Gastroesophageal sphincter (tissue), 4 donors: ENCODE measurements around the gene RAPGEF1. TPM values are rescaled to one million over a fixed set of nuclear protein-coding genes. Genes with fewer than 3 reads are reported as not detected.
A peak's percentile ranks its signal among the peaks of the same experiment; 100 is the strongest.

Experiments used
- ATAC-seq: fragments of 150-250 bp; one replicate; pipeline ENCODE4 v1.9.1; 2016; ENCODE audit warnings: mild to moderate bottlenecking, moderate library complexity
- H3K27ac ChIP-seq, 4 donors: fragments of 200-600 bp; sonication (generic) in 3 of 4; 1 replicate in 3 of 4; 2 replicates in 1 of 4; pipeline ENCODE4 v1.5.1; 2016 to 2019
- H3K27me3 ChIP-seq: fragments of 200-600 bp; sonication (generic); one replicate; pipeline ENCODE4 v1.5.1; 2019
- H3K36me3 ChIP-seq, 2 donors: fragments of 200-600 bp; sonication (generic); one replicate each; pipeline ENCODE4 v1.5.1; 2019; ENCODE audit warnings: control low read depth in 1 of 2
- H3K4me1 ChIP-seq, 3 donors: fragments of 200-600 bp; sonication (generic); 1 replicate in 2 of 3; 2 replicates in 1 of 3; pipeline ENCODE4 v1.5.1; 2016 to 2019; ENCODE audit warnings: control low read depth in 2 of 3
- H3K4me3 ChIP-seq, 2 donors: fragments of 200-600 bp; sonication (generic); one replicate each; pipeline ENCODE4 v1.5.1; 2019; ENCODE audit warnings: mild to moderate bottlenecking in 1 of 2, moderate library complexity in 1 of 2
- H3K9me3 ChIP-seq, 3 donors: fragments of 200-600 bp; sonication (generic); one replicate each; pipeline ENCODE4 v1.5.1; 2017 to 2019; ENCODE audit warnings: control low read depth in 2 of 3
- EP300 ChIP-seq: sonication (generic); formaldehyde crosslinking; IDR thresholded peaks from one replicate; pipeline ENCODE4 v1.6.1; 2017; ENCODE audit warnings: antibody characterized with exemption, mild to moderate bottlenecking
- POLR2A ChIP-seq, 2 donors: fragments of 450-650 bp; IDR thresholded peaks; one replicate each; pipeline ENCODE4 v1.6.1; 2017; ENCODE audit warnings: antibody characterized with exemption in 2 of 2, mild to moderate bottlenecking in 2 of 2, moderate library complexity in 1 of 2
- POLR2AphosphoS5 ChIP-seq: sonication (generic); formaldehyde crosslinking; IDR thresholded peaks from one replicate; pipeline ENCODE4 v1.6.1; 2017; ENCODE audit warnings: antibody characterized with exemption
- WGBS, 2 donors: methylation state at CpG; one replicate each; pipeline ENCODE4 v1.1.5; 2018; ENCODE audit warnings: low coverage in 1 of 2; 5-methylcytosine and 5-hydroxymethylcytosine counted together
- total RNA-seq, 4 donors: library from RNA; depleted of rRNA; stranded (reverse); fragments of >200 nt; gene quantifications; one replicate each; pipeline ENCODE4 v1.1.0, GENCODE V29; 2016
- TF ChIP-seq, protein P1 (sequence below), 4 experiments: fragments of 200-600 bp in 2 of 4; fragments of 450-650 bp in 2 of 4; sonication (generic) in 1 of 4; IDR thresholded peaks; one replicate each; pipeline ENCODE4 v1.5.1; 2017 to 2019; ENCODE audit warnings: antibody characterized with exemption in 4 of 4, mild to moderate bottlenecking in 2 of 4, moderate library complexity in 2 of 4

Gene RAPGEF1
- total RNA-seq, 4 donors from 2014 or later, result 47.5 to 162 (median 77.6) TPM

DNA sequence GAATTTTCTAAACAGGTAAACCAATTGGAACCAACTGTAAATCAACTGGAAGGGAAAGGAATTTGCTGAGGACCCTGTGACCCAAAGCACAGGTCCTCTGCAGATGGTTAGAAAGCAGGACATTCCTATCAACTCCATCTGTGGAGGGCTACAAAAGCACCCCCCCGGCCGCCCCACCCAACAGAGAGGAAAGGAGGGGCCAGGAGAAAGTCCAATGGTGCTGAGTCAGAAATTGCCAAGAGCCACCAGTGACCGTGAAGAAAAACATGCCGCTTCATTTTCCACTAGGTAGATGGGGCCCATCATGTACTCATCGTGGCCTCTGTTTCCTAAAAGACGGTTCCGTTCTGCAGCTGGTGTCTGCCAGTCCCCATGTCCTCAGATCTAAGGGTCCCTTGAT, 66.3 kb downstream of the RAPGEF1 start:
- no peak for ATAC-seq
- no peaks in the 10 kb centered on the region for H3K36me3 ChIP-seq
- H3K9me3 ChIP-seq, result no peaks in the 10 kb centered on the region
- WGBS, 2 donors, result 71 to 86% methylated on average over 5 to 7 of the region's 7 CpGs
- H3K27me3 ChIP-seq, result no peaks in the 10 kb centered on the region
- no peak for TF ChIP-seq POLR2AphosphoS5
- TF ChIP-seq, protein P1, sequence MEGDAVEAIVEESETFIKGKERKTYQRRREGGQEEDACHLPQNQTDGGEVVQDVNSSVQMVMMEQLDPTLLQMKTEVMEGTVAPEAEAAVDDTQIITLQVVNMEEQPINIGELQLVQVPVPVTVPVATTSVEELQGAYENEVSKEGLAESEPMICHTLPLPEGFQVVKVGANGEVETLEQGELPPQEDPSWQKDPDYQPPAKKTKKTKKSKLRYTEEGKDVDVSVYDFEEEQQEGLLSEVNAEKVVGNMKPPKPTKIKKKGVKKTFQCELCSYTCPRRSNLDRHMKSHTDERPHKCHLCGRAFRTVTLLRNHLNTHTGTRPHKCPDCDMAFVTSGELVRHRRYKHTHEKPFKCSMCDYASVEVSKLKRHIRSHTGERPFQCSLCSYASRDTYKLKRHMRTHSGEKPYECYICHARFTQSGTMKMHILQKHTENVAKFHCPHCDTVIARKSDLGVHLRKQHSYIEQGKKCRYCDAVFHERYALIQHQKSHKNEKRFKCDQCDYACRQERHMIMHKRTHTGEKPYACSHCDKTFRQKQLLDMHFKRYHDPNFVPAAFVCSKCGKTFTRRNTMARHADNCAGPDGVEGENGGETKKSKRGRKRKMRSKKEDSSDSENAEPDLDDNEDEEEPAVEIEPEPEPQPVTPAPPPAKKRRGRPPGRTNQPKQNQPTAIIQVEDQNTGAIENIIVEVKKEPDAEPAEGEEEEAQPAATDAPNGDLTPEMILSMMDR (IDR thresholded peaks at IDR 0.05), result no peak
- no peak for TF ChIP-seq POLR2A (IDR thresholded peaks at IDR 0.05)
- peak overlapping the region in 2 of 4 donors; percentile 42 to 82 for H3K27ac ChIP-seq
- no peak overlapping the region for H3K4me3 ChIP-seq
- peaks cover 17 to 100% (median 70%) of the 10 kb centered on the region in 3 donors for H3K4me1 ChIP-seq

DNA sequence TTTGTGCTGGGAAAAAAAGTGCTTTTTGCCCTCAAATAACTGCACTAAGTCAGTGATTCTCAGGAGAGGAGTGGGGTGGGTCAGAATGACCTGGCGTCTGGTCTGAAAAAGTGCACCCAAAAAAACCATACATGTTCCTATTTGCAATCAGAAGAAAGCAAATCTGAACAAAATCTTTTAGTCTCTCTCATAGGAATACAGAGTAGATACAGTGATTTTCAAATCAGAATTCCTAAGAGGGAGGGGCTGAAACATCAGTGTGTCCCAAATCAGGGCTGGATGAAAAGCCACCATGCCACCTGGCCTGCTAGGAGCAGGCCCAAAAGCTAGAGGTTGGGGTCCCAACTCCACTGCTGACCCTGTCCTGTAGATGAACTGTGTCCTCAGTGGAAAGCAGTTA, 66.8 kb downstream of the RAPGEF1 start:
- Histone ChIP-seq H3K27ac (peak overlapping the region in 3 of 4 donors; percentile 42 to 82 (median 42)), H3K9me3 (no peaks in the 10 kb centered on the region), H3K4me3 (no peak overlapping the region), H3K27me3 (no peaks in the 10 kb centered on the region), H3K4me1 (peaks cover 15 to 100% (median 73%) of the 10 kb centered on the region in 3 donors), H3K36me3 (no peaks in the 10 kb centered on the region)
- WGBS, 2 donors, result no CpG with 5 or more reads among the region's 1 CpG
- TF ChIP-seq POLR2A (IDR thresholded peaks at IDR 0.05) (no peak), EP300 (no peak), POLR2AphosphoS5 (no peak)
- TF ChIP-seq, protein P1 (IDR thresholded peaks at IDR 0.05), result no peak
- ATAC-seq, result no peak

DNA sequence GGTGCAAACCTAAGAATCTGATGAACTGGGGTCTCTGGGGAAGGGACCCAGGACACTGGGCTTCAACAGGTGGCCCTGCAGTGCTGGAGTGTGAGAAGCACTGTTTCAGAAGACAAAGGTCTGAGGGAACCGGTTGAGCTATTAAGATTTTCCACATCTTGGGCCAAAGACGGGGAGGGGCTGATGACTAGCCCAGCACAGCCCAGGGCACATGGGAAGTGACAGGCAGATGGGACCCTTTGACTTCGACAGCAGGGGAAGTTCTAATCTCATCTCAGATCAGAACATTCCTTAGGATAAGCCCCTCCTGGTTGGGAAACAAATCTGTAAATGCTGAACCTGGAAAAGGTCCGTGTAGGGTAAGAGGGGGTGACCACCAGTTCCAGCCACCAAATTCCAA, 67.4 kb downstream of the RAPGEF1 start:
- Histone ChIP-seq H3K9me3 (no peaks in the 10 kb centered on the region), H3K27me3 (no peaks in the 10 kb centered on the region), H3K27ac (peak overlapping the region in 3 of 4 donors; percentile 42 to 82 (median 42)), H3K4me3 (no peak overlapping the region), H3K36me3 (no peaks in the 10 kb centered on the region), H3K4me1 (peaks cover 9 to 100% (median 70%) of the 10 kb centered on the region in 3 donors)
- 47 to 83% methylated on average over 1 to 4 of the region's 4 CpGs for WGBS, 2 donors
- TF ChIP-seq EP300, result no peak
- TF ChIP-seq, protein P1 (IDR thresholded peaks at IDR 0.05), result no peak
- TF ChIP-seq POLR2A (IDR thresholded peaks at IDR 0.05), result no peak
- TF ChIP-seq POLR2AphosphoS5, result no peak
- no peak for ATAC-seq

DNA sequence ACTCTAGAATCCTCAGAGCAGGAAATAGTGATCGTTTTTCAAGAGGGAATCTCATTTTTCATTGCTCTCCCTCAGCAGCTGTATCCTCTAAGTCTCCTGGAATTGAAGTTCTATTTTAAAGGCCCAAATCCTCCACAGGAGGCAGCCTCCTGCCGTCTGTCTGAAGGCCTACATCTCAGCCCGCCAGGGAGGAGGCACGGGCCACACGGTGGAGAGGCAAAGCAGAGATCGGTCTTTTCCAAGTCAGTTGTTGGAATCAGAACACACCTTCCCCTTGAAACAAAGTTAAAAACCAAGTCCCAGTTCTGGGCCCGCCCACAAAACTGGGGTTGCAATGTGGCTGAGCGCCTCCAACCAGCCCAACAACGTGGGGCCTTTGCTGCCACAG, 68.7 kb downstream of the RAPGEF1 start:
- 70% methylated on average over 5 of the region's 9 CpGs; no CpG with 5 or more reads in 1 of the 2 donors for WGBS, 2 donors
- H3K4me1 ChIP-seq, result peaks cover 0 to 95% (median 59%) of the 10 kb centered on the region in 3 donors
- no peaks in the 10 kb centered on the region for H3K27me3 ChIP-seq
- ATAC-seq, result no peak
- peak overlapping the region in 3 of 4 donors; percentile 71 to 82 (median 78) for H3K27ac ChIP-seq
- H3K36me3 ChIP-seq, result no peaks in the 10 kb centered on the region
- no peak for TF ChIP-seq POLR2A (IDR thresholded peaks at IDR 0.05)
- TF ChIP-seq EP300, result no peak
- H3K9me3 ChIP-seq, result no peaks in the 10 kb centered on the region
- H3K4me3 ChIP-seq, result no peak overlapping the region

DNA sequence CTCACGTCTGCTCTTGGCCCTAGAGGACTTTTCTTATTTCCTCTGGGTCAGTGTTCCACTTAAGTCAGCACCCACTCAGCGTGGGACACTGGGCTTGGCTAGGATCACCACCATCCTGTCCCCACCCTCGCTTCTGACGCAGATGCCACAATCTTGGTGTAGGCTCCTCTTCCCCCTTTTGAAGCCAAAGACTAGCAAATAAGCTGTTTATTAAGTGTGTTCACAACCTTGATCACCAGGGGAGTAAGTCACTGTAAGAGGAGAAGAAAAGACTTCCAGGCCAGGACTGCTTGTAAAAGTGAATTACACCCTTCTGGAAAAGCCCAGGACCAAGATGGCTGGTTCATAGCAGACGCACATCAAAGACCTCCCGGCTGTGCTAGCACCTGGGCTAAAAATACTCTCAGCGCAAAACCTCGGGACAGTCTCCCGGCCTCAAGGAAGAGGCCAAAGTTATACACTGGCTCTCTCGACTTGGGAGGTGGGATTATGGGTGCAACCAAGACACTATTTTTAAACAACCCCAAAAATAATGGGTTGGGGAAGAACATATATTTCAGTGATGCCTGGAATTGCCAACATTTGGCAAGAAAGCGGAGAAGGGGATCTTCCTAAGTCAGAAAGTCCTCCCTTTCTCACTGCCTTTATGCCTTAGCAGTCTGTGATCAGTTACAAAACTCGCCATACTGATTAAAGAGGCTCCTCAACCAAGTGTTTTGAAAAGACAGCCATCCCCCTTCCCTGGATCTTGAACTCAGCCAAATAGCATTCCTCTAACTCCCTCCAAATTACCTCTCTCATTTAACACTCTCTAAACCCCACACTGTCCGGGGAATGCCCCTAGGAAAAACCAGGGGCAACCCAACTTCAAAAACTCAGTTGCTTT, 69.4 kb downstream of the RAPGEF1 start:
- H3K27ac ChIP-seq, result peak overlapping the region in 3 of 4 donors; percentile 71 to 82 (median 78)
- H3K27me3 ChIP-seq, result no peaks in the 10 kb centered on the region
- peaks cover 0 to 88% (median 54%) of the 10 kb centered on the region in 3 donors for H3K4me1 ChIP-seq
- no peaks in the 10 kb centered on the region for H3K36me3 ChIP-seq
- 73 to 86% methylated on average over 3 to 10 of the region's 13 CpGs for WGBS, 2 donors
- no peaks in the 10 kb centered on the region for H3K9me3 ChIP-seq
- H3K4me3 ChIP-seq, result no peak overlapping the region
- no peak for TF ChIP-seq EP300
- no peak for TF ChIP-seq POLR2AphosphoS5
- TF ChIP-seq, protein P1 (IDR thresholded peaks at IDR 0.05), result no peak
- no peak for TF ChIP-seq POLR2A (IDR thresholded peaks at IDR 0.05)
- peak; percentile 68 for ATAC-seq
